HK-2 (cell line): Measurements from ENCODE around the gene MAGI1.

Experiments
- DNase-seq: peaks from one replicate; pipeline ENCODE4 v3.0.0-alpha.2; 2018; ENCODE audit not compliant: unreplicated experiment

The MAGI1 gene

DNA sequence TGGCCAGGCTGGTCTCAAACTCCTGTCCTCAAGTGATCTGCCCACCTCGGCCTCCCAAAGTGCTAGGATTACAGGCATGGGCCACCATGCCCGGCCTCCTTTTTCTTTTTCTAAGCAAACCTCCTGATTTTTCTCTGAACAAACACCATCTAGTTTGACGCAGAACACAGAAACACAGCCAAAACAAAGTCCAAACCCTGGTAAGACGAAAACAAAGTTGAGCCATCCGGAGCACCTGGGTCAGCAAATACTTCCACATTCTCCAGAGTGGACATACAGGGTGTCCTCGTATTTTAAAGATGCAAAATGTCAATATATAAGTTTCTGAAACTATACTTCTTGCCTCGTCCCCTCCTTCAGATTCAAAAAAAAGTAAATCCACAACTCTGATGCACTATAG lies 715.8 kb downstream of the MAGI1 start:
- no peak for DNase-seq

- DNase-seq = no peak
Measured at GRCh38 chr3:65318231-65318630, 720.5 kb downstream of the MAGI1 start.

DNA sequence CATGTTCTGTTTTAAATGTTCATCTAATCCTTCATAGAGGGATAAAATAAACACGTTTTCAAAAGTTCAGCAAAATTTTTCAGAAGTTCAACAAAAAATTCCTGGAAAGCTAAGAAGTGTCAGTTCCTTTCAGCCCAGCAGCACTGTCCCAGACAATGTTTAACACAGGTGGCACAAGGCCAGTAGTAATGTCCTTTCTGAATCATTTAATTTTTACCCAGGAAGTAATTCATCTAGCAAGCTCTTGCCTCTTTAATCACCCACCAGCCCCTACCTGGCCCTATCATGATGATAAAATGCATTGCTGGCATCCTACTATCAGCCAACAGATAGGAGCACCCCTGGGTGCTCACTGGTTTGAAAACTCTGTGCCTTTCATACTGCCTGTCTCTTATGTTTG lies 723.8 kb downstream of the MAGI1 start:
- DNase-seq = no peak

DNA sequence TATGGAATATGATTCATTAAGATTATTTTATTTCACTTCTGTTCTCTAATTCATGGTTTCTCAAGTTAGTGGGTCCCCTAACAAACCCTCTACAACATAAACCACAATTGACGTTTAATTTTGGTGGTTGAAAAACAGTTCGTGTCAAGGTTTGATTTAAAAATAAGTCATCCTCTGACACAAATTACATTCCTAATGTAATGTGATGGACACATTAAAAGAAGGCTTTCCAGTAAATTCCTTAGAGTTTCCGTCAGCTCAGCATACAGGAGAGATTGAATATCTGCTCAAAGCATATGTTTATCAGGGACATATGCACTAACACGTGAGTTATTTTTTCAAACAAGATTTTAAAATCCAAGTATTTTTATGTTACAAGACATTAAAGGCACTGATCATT lies 724.4 kb downstream of the MAGI1 start:
- no peak for DNase-seq

- DNase-seq = no peak
Measured at GRCh38 chr3:65313666-65314065, 725.1 kb downstream of the MAGI1 start.

DNA sequence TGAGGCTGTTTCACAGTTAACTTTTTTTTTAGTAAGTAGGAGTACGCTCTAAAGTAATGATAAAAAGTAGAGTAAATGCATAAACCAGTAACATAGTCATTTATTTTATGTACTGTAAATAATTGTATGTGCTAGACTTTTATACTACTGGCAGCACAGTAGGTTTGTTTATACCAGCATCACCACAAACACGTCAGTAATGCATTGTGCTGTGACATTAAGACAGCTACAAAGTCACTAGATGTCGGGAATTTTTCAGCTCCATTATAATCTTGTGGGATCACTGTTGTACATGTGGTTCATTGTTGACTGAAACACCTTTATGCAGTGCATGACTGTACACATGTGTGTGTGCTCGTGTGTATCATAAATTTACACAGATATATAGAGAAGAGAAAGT lies 732.9 kb downstream of the MAGI1 start:
- DNase-seq = no peak
